SHP77 (cell line): ENCODE measurements around the gene SLC1A3.
"Not testable (repeated sequence)": the region's sequence is repeated elsewhere in the genome, so short reads cannot be mapped to it uniquely, and the experiment has no call there.

ENCODE experiments used
- DNase-seq, 2 experiments: peaks; one replicate each; lab custom pipeline; 2025; lab: John Stamatoyannopoulos, UW

The SLC1A3 gene

GRCh38 chr5:36630201-36631145 is 24.1 kb downstream of the SLC1A3 start:
- DNase-seq, result no peak

GRCh38 chr5:36631154-36631553 is 24.7 kb downstream of the SLC1A3 start:
- DNase-seq, result no peak

- no peak for DNase-seq
These were observed 25.4 kb downstream of the SLC1A3 start for GRCh38 chr5:36631620-36632362.

- no peak for DNase-seq
These were observed 25.9 kb downstream of the SLC1A3 start for GRCh38 chr5:36632363-36632664.

GRCh38 chr5:36635721-36636390 is 29.4 kb downstream of the SLC1A3 start:
- no peak for DNase-seq

GRCh38 chr5:36637101-36637500 is 30.7 kb downstream of the SLC1A3 start:
- DNase-seq, result no peak

- no peak for DNase-seq
These were observed 31.1 kb downstream of the SLC1A3 start for GRCh38 chr5:36637516-36637915.

GRCh38 chr5:36638056-36638455 is 31.6 kb downstream of the SLC1A3 start:
- DNase-seq, result no peak

- DNase-seq, result no peak
These were observed 34.5 kb downstream of the SLC1A3 start for GRCh38 chr5:36640949-36641348.

GRCh38 chr5:36641431-36641830 is 35.0 kb downstream of the SLC1A3 start:
- no peak for DNase-seq

- DNase-seq, result no peak
These were observed 35.7 kb downstream of the SLC1A3 start for GRCh38 chr5:36642089-36642488.

GRCh38 chr5:36643162-36643561 is 36.8 kb downstream of the SLC1A3 start:
- DNase-seq, result no peak

- DNase-seq, result not testable (repeated sequence)
These were observed 37.4 kb downstream of the SLC1A3 start for GRCh38 chr5:36643841-36644240.

- DNase-seq, result no peak
These were observed 38.3 kb downstream of the SLC1A3 start for GRCh38 chr5:36644727-36645126.

- no peak for DNase-seq
These were observed 39.7 kb downstream of the SLC1A3 start for GRCh38 chr5:36646100-36646499.

GRCh38 chr5:36646507-36647023 is 40.2 kb downstream of the SLC1A3 start:
- DNase-seq, result no peak

GRCh38 chr5:36647046-36647445 is 40.6 kb downstream of the SLC1A3 start:
- DNase-seq, result no peak

- no peak for DNase-seq
These were observed 42.0 kb downstream of the SLC1A3 start for GRCh38 chr5:36648426-36648825.

- DNase-seq, result no peak
These were observed 45.6 kb downstream of the SLC1A3 start for GRCh38 chr5:36651761-36652685.

GRCh38 chr5:36653044-36653705 is 46.8 kb downstream of the SLC1A3 start:
- no peak for DNase-seq

GRCh38 chr5:36654564-36654963 is 48.2 kb downstream of the SLC1A3 start:
- DNase-seq, result no peak
